ENCODE results near the gene MLH3.

MLH3 gene

GRCh38 chr14:74985028-74985310 is 66.3 kb downstream of the MLH3 start:
- no peak for DNase-seq (ENCODE audit: low read depth, low spot score)

DNA sequence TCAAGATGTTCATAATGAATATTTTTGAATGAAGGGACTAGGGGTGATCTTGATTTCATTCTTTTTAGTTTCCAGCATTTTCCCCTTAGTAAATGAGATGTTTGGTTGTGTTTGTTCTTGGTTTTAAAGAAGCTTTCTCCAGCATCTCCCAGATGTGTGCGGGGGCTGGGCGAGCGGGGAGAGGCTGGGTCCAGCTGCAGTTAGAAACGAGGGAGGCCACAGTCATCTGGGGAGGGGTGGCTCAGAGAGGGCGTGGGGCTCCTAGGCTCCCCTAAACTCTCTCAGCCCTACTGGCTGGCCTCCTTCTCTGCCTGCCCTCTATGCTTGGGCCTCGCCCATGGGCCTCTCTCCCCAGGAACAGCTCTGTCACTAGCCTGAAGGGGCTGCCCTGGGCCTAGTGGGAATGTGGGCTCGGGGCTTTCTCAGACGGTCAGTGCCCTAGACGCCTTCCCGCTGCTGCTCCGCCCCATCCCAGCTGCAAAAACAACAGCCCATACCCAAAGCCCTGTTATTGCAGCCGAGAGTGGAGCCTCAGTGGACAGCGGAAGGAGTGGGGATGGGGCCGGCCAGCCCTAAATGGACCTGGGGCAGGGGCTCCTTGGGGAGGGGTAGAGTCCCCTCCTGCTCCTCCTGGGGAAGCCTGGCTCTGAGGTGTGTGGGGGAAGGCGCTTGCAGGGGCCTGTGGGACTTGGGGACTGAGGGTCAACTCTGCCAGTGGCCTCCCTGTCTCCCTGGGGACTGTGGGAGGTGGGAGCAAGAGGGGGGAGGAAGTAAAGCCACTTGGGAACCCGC is 66.8 kb downstream of the MLH3 start:
- no peak for DNase-seq (ENCODE audit: low read depth, low spot score)

GRCh38 chr14:74983343-74983742 is 67.9 kb downstream of the MLH3 start:
- no peak for DNase-seq (ENCODE audit: low read depth, low spot score)

DNA sequence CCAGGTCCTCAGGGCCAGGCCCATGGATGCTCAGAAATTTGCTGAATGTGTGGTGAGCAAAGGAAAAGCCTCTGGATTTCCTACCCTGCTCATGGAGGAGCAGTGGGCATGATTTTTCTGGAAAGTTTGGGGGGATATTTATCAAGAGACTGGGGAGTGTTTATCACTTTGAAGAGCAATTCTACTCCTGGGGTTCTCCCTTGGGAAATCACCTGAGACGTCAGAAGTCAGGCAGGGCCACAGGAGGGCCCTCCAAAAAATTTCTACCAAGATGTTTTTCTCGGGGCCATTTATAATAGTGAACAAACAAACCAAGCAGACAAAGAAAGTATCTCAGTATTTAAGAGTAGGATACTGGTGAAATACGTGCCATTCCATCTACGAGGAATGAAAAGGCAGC is 68.6 kb downstream of the MLH3 start:
- DNase-seq (ENCODE audit: low read depth, low spot score): no peak

DNA sequence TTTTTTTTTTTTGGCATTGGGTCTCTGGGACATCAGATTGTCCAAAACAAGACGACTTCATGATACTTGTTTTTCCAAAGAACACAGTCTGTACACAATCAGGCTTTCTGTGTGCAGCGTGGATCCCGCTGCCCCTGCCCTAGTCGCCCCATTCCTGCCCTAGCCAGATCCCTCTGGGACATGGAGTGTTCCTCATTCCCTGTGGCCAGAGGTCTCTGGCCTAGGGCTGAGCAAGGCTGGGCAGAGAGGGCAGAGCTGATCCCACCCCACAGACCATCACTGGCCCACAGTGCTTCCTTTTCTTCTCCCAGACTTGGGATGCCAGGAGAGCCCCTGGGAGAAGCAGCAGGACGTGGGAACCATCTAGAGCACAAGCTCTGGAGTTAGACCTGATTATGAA is 69.4 kb downstream of the MLH3 start:
- DNase-seq (ENCODE audit: low read depth, low spot score): no peak

DNA sequence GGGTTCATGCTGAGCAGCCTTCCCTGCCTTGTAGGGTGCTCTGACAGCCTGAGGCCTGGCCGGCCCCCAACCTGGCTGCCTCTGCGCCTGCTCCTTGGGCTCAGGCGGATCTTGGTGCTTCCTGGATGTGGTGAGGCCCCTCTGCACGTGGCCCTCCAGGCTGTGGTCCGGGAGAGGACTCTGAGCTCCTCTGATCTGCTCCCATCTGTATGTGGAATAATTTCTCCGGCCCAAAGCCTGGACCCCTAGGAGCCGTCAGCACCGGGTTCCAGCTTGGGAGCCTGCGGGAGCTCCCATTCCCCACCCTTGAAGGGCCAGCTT is 69.8 kb downstream of the MLH3 start:
- no peak for DNase-seq (ENCODE audit: low read depth, low spot score)

DNA sequence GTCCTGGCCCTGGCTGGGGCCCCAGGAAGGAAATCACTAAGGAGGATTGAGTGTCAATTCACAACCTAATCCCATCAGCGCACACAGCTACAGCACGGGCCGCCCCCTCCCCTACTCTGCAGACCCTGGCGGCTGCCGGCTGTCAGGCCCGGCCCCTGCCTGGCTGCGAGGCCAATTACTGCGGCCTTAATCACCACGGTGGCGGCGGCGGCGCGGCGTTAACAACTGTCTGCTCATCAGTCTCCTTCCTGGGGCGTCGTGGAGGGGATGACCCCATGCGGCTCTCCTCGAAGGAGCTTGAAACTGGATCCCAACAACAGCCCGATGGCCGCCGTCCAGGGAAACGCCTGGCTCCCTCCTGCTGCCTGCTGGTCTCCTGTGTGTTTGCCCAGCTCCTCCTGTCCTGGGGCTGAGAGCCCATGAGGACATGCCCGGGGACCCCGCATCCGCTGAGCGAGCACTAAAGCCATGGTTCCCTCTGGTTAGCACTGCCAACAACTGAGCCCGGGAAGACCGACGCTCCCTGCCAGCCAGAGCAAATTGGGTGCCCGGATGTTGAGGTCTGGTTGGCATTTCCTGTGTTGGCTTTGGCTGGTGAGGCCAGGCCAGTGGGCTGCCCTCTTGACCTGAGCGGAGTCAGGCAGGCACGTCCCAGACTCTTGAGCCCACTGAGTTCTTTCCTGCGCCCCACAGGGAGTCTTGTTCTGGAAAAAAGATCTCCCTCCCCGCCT is 70.4 kb downstream of the MLH3 start:
- peak; percentile 82 for DNase-seq (ENCODE audit: low read depth, low spot score)

GRCh38 chr14:74980398-74980730 is 70.9 kb downstream of the MLH3 start:
- DNase-seq (ENCODE audit: low read depth, low spot score): peak; percentile 39

GRCh38 chr14:74979442-74980397 is 71.5 kb downstream of the MLH3 start:
- DNase-seq (ENCODE audit: low read depth, low spot score): peak; percentile 69

- no peak for DNase-seq (ENCODE audit: low read depth, low spot score)
Measured at GRCh38 chr14:74979029-74979428, 72.2 kb downstream of the MLH3 start.

- DNase-seq (ENCODE audit: low read depth, low spot score): no peak
Measured at GRCh38 chr14:74978416-74978947, 72.8 kb downstream of the MLH3 start.

DNA sequence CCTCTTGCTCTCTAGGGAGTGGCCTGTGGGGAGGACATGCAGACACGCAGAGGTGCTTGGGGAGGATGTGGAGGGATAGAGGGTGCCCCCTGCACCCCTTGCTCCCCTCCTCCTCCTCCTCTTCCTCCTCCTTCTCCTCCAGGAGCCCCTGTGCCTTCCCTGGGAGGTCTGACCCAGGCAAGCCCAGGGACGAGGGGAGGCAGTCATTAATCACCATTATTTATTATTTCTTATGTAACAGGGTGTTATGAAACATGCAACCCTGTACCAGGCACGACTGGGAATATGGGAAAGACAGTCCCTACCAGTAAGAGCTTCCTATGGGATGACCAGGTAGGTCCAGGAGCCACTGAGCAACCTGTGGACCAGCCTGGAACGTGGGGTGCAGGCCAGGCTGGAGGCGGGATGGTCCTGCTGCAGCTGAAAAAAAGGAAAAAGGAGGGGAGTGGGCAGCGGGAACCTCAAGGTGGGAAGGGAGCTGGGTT is 73.3 kb downstream of the MLH3 start:
- no peak for DNase-seq (ENCODE audit: low read depth, low spot score)

- no peak for DNase-seq (ENCODE audit: low read depth, low spot score)
Measured at GRCh38 chr14:74977164-74977900, 73.9 kb downstream of the MLH3 start.

DNA sequence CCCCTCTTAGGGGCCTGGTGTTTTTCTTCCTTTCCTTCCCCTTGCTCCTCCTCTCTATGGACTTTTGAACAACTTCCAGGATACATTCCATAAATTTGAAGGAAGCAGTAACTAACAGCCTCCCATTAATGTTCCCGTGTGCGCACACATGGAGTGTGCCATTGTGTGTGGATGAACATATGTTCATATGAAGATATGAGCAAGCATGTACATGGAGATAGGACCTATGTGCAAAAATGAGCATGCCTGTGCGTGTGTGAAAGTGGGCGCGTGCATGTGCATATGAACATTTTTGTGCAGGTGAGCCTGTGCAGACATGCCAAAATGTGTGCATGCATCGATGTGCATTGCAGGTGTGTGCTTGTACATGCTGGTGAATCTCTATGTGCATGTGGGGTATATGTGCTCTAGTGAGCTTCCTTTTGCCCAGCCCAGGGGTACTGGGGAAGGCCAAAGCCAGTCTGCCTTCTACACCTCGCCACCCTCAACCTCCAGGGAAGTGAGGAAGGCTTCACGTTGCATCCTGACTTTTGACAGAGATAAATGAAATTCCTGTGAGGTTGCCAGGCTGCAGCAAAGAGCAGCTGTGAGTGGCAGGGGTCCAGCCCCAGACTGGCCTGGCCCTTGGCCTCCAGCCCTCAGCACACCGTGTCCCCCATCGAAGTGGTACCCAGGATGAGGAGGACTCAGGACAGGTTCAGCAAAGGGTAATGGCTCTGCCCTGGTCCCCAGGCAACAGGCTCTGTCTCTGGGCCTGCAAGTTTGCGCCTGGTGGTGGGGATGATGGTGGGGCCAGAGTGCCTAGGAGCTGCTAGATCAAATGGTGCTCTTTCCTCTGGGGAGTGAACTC is 74.8 kb downstream of the MLH3 start:
- DNase-seq (ENCODE audit: low read depth, low spot score): no peak

GRCh38 chr14:74975059-74975810 is 76.0 kb downstream of the MLH3 start:
- DNase-seq (ENCODE audit: low read depth, low spot score): no peak

- no peak for DNase-seq (ENCODE audit: low read depth, low spot score)
Measured at GRCh38 chr14:74974364-74975058, 76.8 kb downstream of the MLH3 start.

- no peak for DNase-seq (ENCODE audit: low read depth, low spot score)
Measured at GRCh38 chr14:74973905-74974363, 77.3 kb downstream of the MLH3 start.

DNA sequence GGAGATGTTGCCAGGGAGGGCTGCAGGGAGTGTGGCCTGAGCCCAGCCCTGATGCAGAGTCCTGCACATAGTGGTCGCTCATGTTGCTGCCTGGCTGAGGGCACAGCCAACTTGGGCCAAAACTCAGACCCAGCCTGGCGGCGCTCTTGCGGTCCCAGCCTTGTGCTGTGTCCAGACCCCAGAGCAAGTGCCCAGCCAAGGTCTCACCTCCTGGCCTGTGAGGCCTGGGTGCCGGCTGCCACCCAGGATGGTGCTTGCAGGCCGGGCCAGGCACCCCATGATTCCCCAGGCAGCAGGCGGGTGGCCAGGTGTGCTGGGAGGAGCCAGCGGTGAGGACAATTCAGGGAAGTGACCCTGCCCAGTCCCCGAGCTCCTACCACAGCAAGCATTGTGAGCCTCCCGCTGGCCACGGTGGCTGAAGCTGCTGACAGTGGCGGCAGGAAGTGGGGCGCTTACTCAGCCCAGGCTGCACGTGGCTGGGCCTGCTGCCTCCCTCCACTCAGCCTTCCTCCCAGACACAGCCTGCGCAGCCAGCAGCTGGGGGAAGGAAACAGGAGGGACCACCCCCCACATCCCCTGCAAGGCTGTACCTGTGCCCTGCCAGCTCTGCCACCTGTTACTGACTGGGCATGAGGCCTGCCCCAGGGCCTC is 78.1 kb downstream of the MLH3 start:
- peak; percentile 32 for DNase-seq (ENCODE audit: low read depth, low spot score)

GRCh38 chr14:74968811-74969210 is 82.5 kb downstream of the MLH3 start:
- no peak for DNase-seq (ENCODE audit: low read depth, low spot score)
